BJ (cell line): ENCODE data around the gene S1PR1. TPM values are rescaled to one million over a fixed set of nuclear protein-coding genes. Genes with fewer than 3 reads are reported as not detected.

Experiments used
- CTCF ChIA-PET: fragments of 350-600 bp; formaldehyde crosslinking; extraction: SDS; loops from one replicate; lab custom pipeline; 2021; ENCODE audit warnings: antibody characterized with exemption, inconsistent platforms; lab: Yijun Ruan, JAX
- POLR2A ChIA-PET: fragments of 300-600 bp; sonication (Branson Sonifier 250); formaldehyde crosslinking; extraction: SDS; loops from one replicate; lab custom pipeline; 2021; ENCODE audit warnings: antibody characterized with exemption; lab: Charles Lee
- DNase-seq: peaks from one replicate; pipeline ENCODE4 v3.0.0-alpha.2; 2011; ENCODE audit warnings: low read depth
- H3K27me3 ChIP-seq: 2 replicates; pipeline ENCODE4 v1.6.0; 2011; ENCODE audit warnings: low read length; ENCODE audit not compliant: control insufficient read depth, insufficient read depth
- H3K36me3 ChIP-seq: 2 replicates; pipeline ENCODE4 v1.5.1; 2011; ENCODE audit warnings: low read length; ENCODE audit not compliant: control insufficient read depth, insufficient read depth
- H3K4me3 ChIP-seq: 2 replicates; pipeline ENCODE4 v1.5.1; 2011; ENCODE audit warnings: low read depth, mild to moderate bottlenecking, control low read depth, low read length
- polyA plus RNA-seq: library from polyadenylated mRNA; depleted of rRNA; stranded (reverse); fragments of >200 nt; gene quantifications from 2 replicates; pipeline ENCODE4 v1.2.3, GENCODE V29; 2011
- TF ChIP-seq, protein P1 (sequence below): IDR thresholded peaks from 2 replicates; pipeline ENCODE4 v1.5.1; 2011; ENCODE audit warnings: low read depth, mild to moderate bottlenecking, control low read depth, inconsistent platforms, low read length, moderate library complexity; ENCODE audit not compliant: insufficient read depth

Gene S1PR1
- polyA plus RNA-seq, 1 experiment, result 12.2 TPM

GRCh38 chr1:101233495-101233894, 3.3 kb upstream of the S1PR1 start:
- CTCF ChIA-PET, result interaction anchor here (1.0 kb wide), 1 partner anchor 17 kb away, joined by 3 read pairs; no protein-coding TSS in a partner anchor
- H3K4me3 ChIP-seq, result no peak overlapping the region
- no peaks in the 10 kb centered on the region for H3K27me3 ChIP-seq
- TF ChIP-seq, protein P1, sequence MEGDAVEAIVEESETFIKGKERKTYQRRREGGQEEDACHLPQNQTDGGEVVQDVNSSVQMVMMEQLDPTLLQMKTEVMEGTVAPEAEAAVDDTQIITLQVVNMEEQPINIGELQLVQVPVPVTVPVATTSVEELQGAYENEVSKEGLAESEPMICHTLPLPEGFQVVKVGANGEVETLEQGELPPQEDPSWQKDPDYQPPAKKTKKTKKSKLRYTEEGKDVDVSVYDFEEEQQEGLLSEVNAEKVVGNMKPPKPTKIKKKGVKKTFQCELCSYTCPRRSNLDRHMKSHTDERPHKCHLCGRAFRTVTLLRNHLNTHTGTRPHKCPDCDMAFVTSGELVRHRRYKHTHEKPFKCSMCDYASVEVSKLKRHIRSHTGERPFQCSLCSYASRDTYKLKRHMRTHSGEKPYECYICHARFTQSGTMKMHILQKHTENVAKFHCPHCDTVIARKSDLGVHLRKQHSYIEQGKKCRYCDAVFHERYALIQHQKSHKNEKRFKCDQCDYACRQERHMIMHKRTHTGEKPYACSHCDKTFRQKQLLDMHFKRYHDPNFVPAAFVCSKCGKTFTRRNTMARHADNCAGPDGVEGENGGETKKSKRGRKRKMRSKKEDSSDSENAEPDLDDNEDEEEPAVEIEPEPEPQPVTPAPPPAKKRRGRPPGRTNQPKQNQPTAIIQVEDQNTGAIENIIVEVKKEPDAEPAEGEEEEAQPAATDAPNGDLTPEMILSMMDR, result no peak
- POLR2A ChIA-PET, result interaction anchor here (0.6 kb wide), 1 partner anchor 19 kb away, joined by 3 read pairs; no protein-coding TSS in a partner anchor
- DNase-seq, result no peak
- no peaks in the 10 kb centered on the region for H3K36me3 ChIP-seq

GRCh38 chr1:101235216-101235695, 1.6 kb upstream of the S1PR1 start:
- peaks cover 5% of the 10 kb centered on the region; the same call in 1 of the 2 replicates for H3K36me3 ChIP-seq
- H3K4me3 ChIP-seq, result peak overlapping the region; percentile 72
- no peak for DNase-seq
- no peaks in the 10 kb centered on the region for H3K27me3 ChIP-seq
- CTCF ChIA-PET, result interaction anchor here (0.7 to 2.3 kb wide), 2 partner anchors 53 to 101 kb away, joined by 3 to 11 read pairs; no protein-coding TSS in a partner anchor
- POLR2A ChIA-PET, result no interaction called here
- TF ChIP-seq, protein P1, result no peak

- CTCF ChIA-PET, result interaction anchor here (0.6 to 2.3 kb wide), 3 partner anchors 52 to 1997 kb away, joined by 3 to 11 read pairs (median 3); no protein-coding TSS in a partner anchor
- Histone ChIP-seq H3K4me3 (peak overlapping the region; percentile 72), H3K27me3 (no peaks in the 10 kb centered on the region), H3K36me3 (peaks cover 6% of the 10 kb centered on the region; the same call in 1 of the 2 replicates)
- no peak for DNase-seq
- POLR2A ChIA-PET, result interaction anchor here (0.7 to 1.0 kb wide), 2 partner anchors 60 to 1678 kb away, joined by 3 to 16 read pairs; no protein-coding TSS in a partner anchor
- TF ChIP-seq, protein P1, result peak; percentile 20; the same call in 1 of the 2 replicates
Observed at GRCh38 chr1:101235696-101236515, 913 bp upstream of the S1PR1 start.

- CTCF ChIA-PET, result interaction anchor here (1.0 to 3.3 kb wide), 4 partner anchors 14 to 328 kb away, joined by 3 to 22 read pairs (median 6); no protein-coding TSS in a partner anchor
- TF ChIP-seq, protein P1, result peak; percentile 35
Observed at GRCh38 chr1:101237229-101237837, 514 bp downstream of the S1PR1 start.

More at GRCh38 chr1:101237229-101237837, 514 bp downstream of the S1PR1 start:
- no peaks in the 10 kb centered on the region for H3K27me3 ChIP-seq
- POLR2A ChIA-PET, result no interaction called here
- no peak for DNase-seq
- H3K4me3 ChIP-seq, result peak overlapping the region; percentile 72
- H3K36me3 ChIP-seq, result peaks cover 6% of the 10 kb centered on the region; the same call in 1 of the 2 replicates
